Stimulated activated naive CD4-positive, alpha-beta T cell (primary cell): ENCODE results near the gene DHX8.
"Not testable (repeated sequence)": the region's sequence is repeated elsewhere in the genome, so short reads cannot be mapped to it uniquely, and the experiment has no call there.

Source experiments
- DNase-seq, 6 experiments: peaks; one replicate each; lab custom pipeline; 2025; lab: John Stamatoyannopoulos, UW

The DHX8 gene

GRCh38 chr17:43462569-43462968 lies 21.2 kb upstream of the DHX8 start:
- not testable (repeated sequence) for DNase-seq

DNA sequence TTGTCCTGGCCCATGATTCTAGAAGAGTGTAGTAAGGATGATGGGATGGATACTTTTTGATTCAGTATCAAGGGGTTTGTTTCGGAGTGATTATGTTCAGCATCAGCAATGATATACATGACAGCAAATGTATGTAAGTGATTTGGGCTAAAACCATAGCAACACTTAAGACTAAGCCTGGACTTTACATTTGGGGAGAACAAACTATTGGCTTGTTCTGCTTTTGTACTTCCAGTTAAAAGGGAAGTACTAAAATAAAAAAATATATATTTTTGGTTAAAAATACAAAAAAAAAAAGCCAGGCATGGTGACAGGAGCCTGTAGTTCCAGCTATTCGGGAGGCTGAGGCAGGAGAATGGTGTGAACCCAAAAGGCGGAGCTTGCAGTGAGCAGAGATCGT lies 20.5 kb upstream of the DHX8 start:
- no peak for DNase-seq

DNA sequence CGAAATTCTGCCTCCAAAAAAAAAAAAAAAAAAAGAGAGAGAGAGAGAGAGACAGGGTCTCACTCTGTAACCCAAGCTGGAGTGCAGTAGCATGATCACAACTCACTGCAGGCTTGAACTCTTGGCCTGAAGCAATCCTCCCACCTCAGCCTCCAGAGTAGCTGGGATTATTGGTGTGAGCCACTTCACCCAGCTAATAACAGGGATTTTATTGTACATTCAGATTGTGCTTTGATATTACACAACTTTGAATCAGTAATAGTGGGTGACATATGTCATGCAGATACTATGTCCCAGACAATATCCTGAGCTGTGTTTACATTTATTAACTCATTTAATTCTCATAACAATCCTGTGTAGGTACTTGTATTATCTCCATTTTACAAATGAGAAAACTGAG lies 19.7 kb upstream of the DHX8 start:
- no peak for DNase-seq

DNA sequence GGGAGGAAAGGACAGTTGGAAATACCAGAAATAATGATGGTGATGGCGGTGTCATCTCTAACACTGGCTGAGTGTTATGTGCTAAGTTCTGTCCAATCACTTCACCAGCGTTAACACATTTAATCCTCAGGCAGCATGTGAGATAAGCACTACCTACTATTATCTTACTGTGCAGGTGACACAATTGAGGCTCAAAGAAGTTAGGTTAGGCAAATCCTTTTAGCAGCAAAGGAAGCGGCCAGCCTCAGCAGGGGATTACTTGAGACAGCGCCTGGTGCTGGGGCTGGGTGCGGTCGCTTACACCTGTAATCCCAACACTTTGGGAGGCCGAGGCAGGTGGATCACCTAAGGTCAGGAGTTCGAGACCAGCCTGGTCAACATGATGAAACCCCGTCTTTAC lies 18.7 kb upstream of the DHX8 start:
- DNase-seq: no peak

DNA sequence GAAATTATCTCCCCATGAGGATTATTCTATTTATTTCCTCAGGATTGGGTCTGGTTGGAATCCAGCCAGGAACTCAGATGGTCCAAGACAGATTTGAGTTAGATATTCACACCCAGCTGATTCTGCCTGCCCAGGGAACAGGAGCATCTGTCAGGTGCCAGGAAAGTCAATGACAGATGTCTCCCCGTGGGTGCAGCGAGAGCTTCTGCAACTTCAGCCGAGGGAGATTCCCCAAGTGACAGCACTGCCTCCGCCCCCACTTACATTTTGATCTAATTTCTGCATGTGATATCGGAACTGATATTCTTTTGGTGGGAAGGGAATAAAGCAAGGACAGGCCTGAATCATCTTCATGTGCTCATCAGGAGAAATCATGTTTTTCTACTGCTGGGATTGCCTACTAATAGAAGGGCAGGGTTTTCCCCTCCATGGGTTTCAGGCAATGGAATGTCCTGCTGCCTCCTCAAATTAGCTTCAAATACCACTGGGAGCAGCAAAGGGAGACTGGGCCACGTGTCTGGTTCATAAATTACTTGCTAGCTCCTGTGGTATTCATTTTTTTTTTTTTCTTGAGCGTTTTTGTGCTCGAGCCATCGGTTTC lies 15.7 kb upstream of the DHX8 start:
- DNase-seq: no peak

DNA sequence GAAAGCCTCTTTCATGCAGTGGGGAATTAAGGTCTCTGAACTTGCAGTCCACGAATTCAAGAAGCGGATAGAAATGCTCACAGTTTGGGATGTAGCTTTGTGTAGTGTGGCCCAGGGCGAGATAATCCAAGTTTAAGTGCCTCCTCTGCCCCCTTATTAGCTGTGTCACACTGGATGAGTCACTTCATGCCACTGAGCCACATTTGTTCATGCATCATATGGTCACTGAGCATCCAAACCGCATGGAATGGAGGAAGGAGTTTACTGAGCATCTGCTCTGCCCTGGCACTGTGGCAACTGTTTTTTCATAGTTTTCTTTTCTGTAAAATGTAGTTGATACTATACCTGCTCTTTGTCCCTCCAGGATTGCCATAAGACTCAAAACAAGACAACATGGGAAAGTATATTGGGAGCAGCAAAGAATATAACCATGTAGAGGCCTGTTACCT lies 15.1 kb upstream of the DHX8 start:
- no peak for DNase-seq

DNA sequence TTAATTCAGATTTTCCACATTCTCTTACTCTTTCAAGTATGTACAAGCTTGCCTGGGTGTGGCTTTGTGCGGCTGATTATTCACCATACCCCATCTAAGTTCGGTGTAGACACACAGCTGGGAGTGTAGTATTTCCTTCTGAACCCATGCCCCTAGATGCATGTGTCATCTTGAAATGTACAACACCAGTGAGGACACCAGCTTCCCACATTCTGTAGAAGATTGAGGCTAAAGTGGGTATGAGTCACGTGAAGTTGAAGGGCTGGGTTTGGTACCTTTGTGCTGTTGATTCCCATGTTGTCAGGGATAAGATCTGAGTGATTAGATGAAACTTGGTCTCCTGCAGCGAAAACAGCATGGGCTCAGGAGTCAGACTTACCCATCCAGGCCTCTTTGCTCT lies 14.6 kb upstream of the DHX8 start:
- DNase-seq: no peak

DNA sequence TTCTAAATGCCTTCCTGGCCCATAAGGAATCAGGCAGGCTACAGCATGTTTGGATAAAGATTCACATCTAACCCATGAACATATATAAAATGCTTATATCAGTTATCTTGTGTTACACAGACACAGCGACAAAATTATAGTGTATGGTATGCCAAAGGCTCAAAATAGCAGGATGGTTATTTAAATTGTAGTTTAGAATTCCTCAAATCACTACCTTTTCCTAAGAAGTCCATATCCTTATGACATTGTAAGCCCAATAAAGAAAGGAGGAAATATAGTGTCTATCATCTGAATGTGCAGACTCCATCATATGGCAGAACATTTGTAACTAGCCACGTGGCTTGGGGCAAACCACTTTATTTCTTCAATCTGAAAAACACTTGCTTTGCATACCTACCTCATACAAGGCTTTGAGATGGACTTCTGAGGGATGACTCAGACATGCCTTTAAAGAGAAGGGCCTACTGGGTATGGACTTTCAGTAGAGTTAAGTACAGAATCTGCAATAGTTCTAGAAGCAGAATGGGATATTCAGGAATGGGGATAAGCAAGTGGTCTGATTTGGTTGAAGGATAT lies 12.1 kb upstream of the DHX8 start:
- DNase-seq: no peak

DNA sequence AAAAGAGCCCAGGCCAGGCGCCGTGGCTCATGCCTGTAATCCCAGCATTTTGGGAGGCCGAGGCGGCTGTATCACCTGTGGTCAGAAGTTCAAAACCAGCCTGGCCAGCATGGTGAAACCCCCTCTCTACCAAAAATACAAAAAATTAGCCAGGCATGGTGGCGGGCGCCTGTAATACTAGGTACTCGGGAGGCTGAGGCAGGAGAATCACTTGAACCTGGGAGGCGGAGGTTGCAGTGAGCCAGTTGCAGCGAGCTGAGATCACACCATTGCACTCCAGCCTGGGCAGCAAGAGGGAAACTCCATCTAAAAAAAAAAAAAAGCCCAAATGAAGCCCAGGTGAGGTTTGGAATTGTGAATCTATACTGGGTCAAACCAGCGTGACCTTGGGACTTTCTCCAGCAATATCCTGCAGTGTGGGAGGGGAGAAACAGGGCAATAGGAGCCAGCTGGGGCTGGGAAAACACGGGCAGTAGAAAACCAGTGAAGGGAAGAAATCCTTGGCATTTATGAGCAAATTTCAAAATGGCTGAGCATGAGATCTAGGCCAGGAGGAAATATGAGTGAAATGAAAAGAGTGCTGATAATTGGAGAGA lies 8.2 kb upstream of the DHX8 start:
- no peak for DNase-seq

GRCh38 chr17:43476306-43476705 lies 7.5 kb upstream of the DHX8 start:
- DNase-seq: not testable (repeated sequence)

- no peak for DNase-seq
Measured at GRCh38 chr17:43477832-43478634, 5.7 kb upstream of the DHX8 start.

DNA sequence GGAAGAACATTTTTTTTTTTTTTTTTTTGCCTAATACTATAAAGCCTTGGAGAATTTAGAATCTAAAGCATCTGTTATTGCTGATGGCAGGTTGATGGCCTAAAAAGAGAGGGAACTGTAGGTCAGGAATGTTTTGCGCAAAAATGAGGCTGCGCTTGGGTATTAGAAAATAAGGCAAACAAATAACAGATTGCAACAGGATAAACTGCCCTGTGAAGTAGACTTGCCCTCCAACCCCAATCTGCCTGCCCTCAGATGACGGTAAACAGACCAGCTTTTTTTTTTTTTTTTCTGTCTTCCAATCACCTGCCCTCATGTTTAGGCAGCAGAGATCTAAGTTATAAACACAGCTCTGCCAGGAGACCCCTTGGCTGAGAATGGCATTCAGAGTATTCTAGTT lies 3.8 kb upstream of the DHX8 start:
- no peak for DNase-seq

GRCh38 chr17:43482103-43483012 lies 1.4 kb upstream of the DHX8 start:
- peak in 1 of 6 experiments; percentile 4 for DNase-seq

GRCh38 chr17:43490621-43491020 lies 6.8 kb downstream of the DHX8 start:
- DNase-seq: no peak

GRCh38 chr17:43509440-43509839 lies 25.7 kb downstream of the DHX8 start:
- DNase-seq: not testable (repeated sequence)

- DNase-seq: not testable (repeated sequence)
Measured at GRCh38 chr17:43511199-43511598, 27.4 kb downstream of the DHX8 start.

- no peak for DNase-seq
Measured at GRCh38 chr17:43515656-43516055, 31.9 kb downstream of the DHX8 start.

DNA sequence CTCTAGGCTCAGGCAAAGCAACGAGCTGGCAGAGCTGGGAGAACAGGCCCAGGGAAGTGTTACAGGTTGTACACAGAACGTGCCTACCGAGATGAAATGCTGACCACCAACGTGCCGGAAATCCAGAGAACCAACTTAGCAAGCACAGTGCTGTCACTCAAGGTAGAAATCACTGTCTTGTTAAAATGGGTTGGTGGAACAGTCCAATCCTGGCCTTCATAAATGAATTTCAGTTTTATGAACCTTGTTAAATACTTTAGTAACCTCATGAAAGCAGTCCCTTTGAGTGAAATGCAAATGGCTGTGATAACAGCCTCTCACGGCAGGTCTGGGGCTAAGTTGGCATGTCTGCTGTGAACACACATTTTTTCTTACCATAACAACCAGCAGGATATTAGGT lies 33.4 kb downstream of the DHX8 start:
- no peak for DNase-seq

GRCh38 chr17:43517615-43518386 lies 34.0 kb downstream of the DHX8 start:
- DNase-seq: no peak

DNA sequence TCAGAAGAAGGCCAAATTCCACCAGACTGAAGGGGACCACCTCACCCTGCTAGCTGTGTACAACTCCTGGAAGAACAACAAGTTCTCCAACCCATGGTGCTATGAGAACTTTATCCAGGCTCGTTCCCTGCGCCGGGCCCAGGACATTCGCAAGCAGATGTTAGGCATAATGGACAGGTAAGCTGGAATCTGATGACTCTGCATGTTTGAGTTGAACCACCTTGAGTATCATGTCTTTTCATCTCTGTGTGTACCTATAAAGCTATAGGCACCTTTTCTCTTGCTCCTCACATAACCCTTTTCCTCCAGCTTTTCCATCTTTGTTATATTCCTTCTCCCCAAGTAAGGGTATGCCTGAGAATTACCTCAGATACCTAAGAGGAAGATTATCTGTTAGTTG lies 37.6 kb downstream of the DHX8 start:
- DNase-seq: no peak

- DNase-seq: no peak
Measured at GRCh38 chr17:43524945-43525575, 41.3 kb downstream of the DHX8 start.
